Ovary (tissue), 9 donors: ENCODE results near the gene PTPRB. TPM values are rescaled to one million over a fixed set of nuclear protein-coding genes. Genes with fewer than 3 reads are reported as not detected.

ENCODE experiments used
- DNase-seq, 5 donors: peaks; one replicate each; pipeline ENCODE4 v3.0.0-alpha.2; 2019 to 2020
- H3K27ac ChIP-seq, 2 donors: fragments of 200-600 bp; one replicate each; pipeline versions ENCODE4 v1.5.1 to v1.8.0; 2019 to 2022
- H3K27me3 ChIP-seq: fragments of 200-600 bp; one replicate; pipeline ENCODE4 v1.8.0; 2022
- H3K36me3 ChIP-seq: fragments of 200-600 bp; sonication (generic); one replicate; pipeline ENCODE4 v1.5.1; 2019
- H3K4me1 ChIP-seq: one replicate; pipeline ENCODE4 v1.8.1; 2013; ENCODE audit warnings: mild to moderate bottlenecking, moderate library complexity; ENCODE audit not compliant: insufficient read depth
- H3K4me3 ChIP-seq: fragments of 200-600 bp; sonication (generic); one replicate; pipeline ENCODE4 v1.5.1; 2017
- H3K9me3 ChIP-seq, 2 donors: fragments of 200-600 bp in 1 of 2; sonication (generic) in 1 of 2; one replicate each; pipeline versions ENCODE4 v1.5.1 to v1.8.1; 2013 to 2019; ENCODE audit warnings: mild to moderate bottlenecking in 1 of 2, moderate library complexity in 1 of 2
- CTCF ChIP-seq, 3 donors: fragments of 450-650 bp in 2 of 3; fragments of 200-600 bp in 1 of 3; IDR thresholded peaks; one replicate each; pipeline versions ENCODE4 v1.5.1 to v1.8.0; 2016 to 2022; ENCODE audit warnings: antibody characterized with exemption in 3 of 3, mild to moderate bottlenecking in 1 of 3
- EP300 ChIP-seq: sonication (generic); formaldehyde crosslinking; IDR thresholded peaks from one replicate; pipeline ENCODE4 v1.6.1; 2017; ENCODE audit warnings: antibody characterized with exemption
- POLR2A ChIP-seq: fragments of 450-650 bp; IDR thresholded peaks from one replicate; pipeline ENCODE4 v1.6.1; 2017; ENCODE audit warnings: antibody characterized with exemption, mild to moderate bottlenecking, moderate library complexity
- WGBS, 3 donors: extraction: QIAGEN DNeasy Blood & Tissue Kit in 1 of 3; methylation state at CpG; one replicate each; pipeline versions ENCODE4 v1.1.5 to v1.1.7; 2013 to 2017; 5-methylcytosine and 5-hydroxymethylcytosine counted together
- intact Hi-C, 4 donors: fragments of 100-400 bp; cut with DNase I; formaldehyde crosslinking; loops; one replicate each; pipeline versions ENCODE4 v1.11.0 to v1.15.1; 2022 to 2023
- polyA plus RNA-seq, 2 donors: library from polyadenylated mRNA; stranded (reverse); fragments of 200-250 nt in 1 of 2; fragments of 350-450 nt in 1 of 2; fragmentation: Illumina TruSeq in 1 of 2; extraction: RNeasy Lipid Tissue Mini Kit (QIAGEN cat#74804) in 1 of 2; gene quantifications; one replicate each; pipeline ENCODE4 v1.2.3, GENCODE V29; 2013 to 2014
- total RNA-seq, 7 donors: library from RNA; depleted of rRNA in 2 of 7; stranded (reverse); fragments of >200 nt in 2 of 7; fragmentation: NEBNext Ultra II Directional in 3 of 7; extraction: Animal tissue kit (Norgen Biotek cat#: 25700) in 3 of 7; gene quantifications; one replicate each; pipeline versions ENCODE4 v1.1.0 to v1.2.4, GENCODE V29; 2016 to 2023
- donor health status: DM: no; HTN: no; CAD: no; lungs with moderate emphysema.
- donor health status: DM: no; HTN: no; CAD: no.
- donor health status: Bipolar disorder and iron deficiency.
- donor health status: DM: yes; HTN: yes; CAD: no.
- donor health status: DM: no; HTN: no; CAD: no.
- donor health status: DM: yes; HTN: yes; CAD: no.

PTPRB gene
- total and polyA plus RNA-seq, 9 donors: 4.9 to 34.6 (median 11.6) TPM

- H3K27me3 ChIP-seq: no peaks in the 10 kb centered on the region
- no peaks in the 10 kb centered on the region for H3K9me3 ChIP-seq
- no peak overlapping the region for H3K4me3 ChIP-seq
- H3K27ac ChIP-seq: no peak overlapping the region
- TF ChIP-seq CTCF (IDR thresholded peaks at IDR 0.05): no peak
- TF ChIP-seq POLR2A: no peak
- no peak for TF ChIP-seq EP300
- intact Hi-C loops: no loop called here
- WGBS, 3 donors: 73 to 84% (median 80%) methylated on average over 3 of the region's 3 CpGs
- no peak for DNase-seq
- H3K4me1 ChIP-seq: peaks cover 3% of the 10 kb centered on the region
- no peaks in the 10 kb centered on the region for H3K36me3 ChIP-seq
Observed at GRCh38 chr12:70643939-70644338, 6.7 kb upstream of the PTPRB start.

- Histone ChIP-seq H3K27me3 (no peaks in the 10 kb centered on the region), H3K36me3 (no peaks in the 10 kb centered on the region), H3K9me3 (no peaks in the 10 kb centered on the region), H3K27ac (no peak overlapping the region), H3K4me1 (no peaks in the 10 kb centered on the region), H3K4me3 (no peak overlapping the region)
- DNase-seq: no peak
- no peak for TF ChIP-seq CTCF (IDR thresholded peaks at IDR 0.05)
- no peak for TF ChIP-seq EP300
- TF ChIP-seq POLR2A: no peak
- intact Hi-C loops: no loop called here
- WGBS, 3 donors: 44 to 67% (median 45%) methylated on average over 2 of the region's 2 CpGs
Observed at GRCh38 chr12:70641691-70642090, 4.5 kb upstream of the PTPRB start.

- TF ChIP-seq EP300 (no peak), POLR2A (no peak)
- H3K4me3 ChIP-seq: no peak overlapping the region
- no peaks in the 10 kb centered on the region for H3K9me3 ChIP-seq
- H3K36me3 ChIP-seq: no peaks in the 10 kb centered on the region
- no peak overlapping the region for H3K27ac ChIP-seq
- H3K27me3 ChIP-seq: no peaks in the 10 kb centered on the region
- 77 to 88% (median 83%) methylated on average over 1 of the region's 1 CpG for WGBS, 3 donors
- H3K4me1 ChIP-seq: no peaks in the 10 kb centered on the region
- DNase-seq: no peak
- intact Hi-C loops: no loop called here
Observed at GRCh38 chr12:70640901-70641300, 3.7 kb upstream of the PTPRB start.

- Histone ChIP-seq H3K9me3 (no peaks in the 10 kb centered on the region), H3K27ac (no peak overlapping the region), H3K27me3 (no peaks in the 10 kb centered on the region), H3K4me3 (no peak overlapping the region), H3K36me3 (no peaks in the 10 kb centered on the region), H3K4me1 (no peaks in the 10 kb centered on the region)
- DNase-seq: no peak
- TF ChIP-seq EP300 (no peak), CTCF (IDR thresholded peaks at IDR 0.05) (no peak), POLR2A (no peak)
- intact Hi-C loops: no loop called here
- WGBS, 3 donors: 92 to 98% (median 98%) methylated on average over 2 of the region's 2 CpGs
Observed at GRCh38 chr12:70639535-70639934, 2.3 kb upstream of the PTPRB start.

- intact Hi-C loops: no loop called here
- no peak for TF ChIP-seq EP300
- TF ChIP-seq POLR2A: no peak
- no peak for TF ChIP-seq CTCF (IDR thresholded peaks at IDR 0.05)
Observed at GRCh38 chr12:70638639-70639360, 1.6 kb upstream of the PTPRB start.

More at GRCh38 chr12:70638639-70639360, 1.6 kb upstream of the PTPRB start:
- WGBS, 3 donors: 84 to 91% (median 84%) methylated on average over 1 of the region's 1 CpG
- DNase-seq: no peak
- Histone ChIP-seq H3K9me3 (no peaks in the 10 kb centered on the region), H3K27ac (no peak overlapping the region), H3K4me3 (no peak overlapping the region), H3K4me1 (no peaks in the 10 kb centered on the region), H3K27me3 (no peaks in the 10 kb centered on the region), H3K36me3 (no peaks in the 10 kb centered on the region)
